ENCODE results near the gene ELF5. TPM values are rescaled to one million over a fixed set of nuclear protein-coding genes. Genes with fewer than 3 reads are reported as not detected.

The ELF5 gene
- total and polyA plus RNA-seq, 2 of the 13 experiments (the other 11 are each of a cell fraction or from before 2014, with no cell fraction given): 0.51 to 2.6 TPM

DNA sequence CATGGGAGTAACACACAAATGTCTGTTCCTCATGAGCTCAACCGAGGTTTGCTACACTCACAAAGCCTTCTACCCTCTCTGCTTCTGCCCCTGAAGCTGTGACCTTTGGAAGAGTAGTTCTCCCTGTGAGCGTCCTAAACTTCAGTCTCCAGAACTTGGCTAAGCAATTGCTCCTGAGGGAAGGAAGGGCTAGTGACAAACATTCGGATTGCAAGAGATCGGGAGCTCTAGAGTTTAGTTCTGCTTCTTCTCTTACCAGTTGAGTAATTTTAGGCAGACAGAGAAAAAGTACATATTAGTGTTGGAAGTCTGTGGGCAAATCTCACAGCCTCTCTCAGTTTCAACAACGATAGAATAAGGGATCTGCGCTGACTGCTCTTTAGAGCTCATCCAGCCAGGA is 27.3 kb upstream of the ELF5 start (continued):
- TF ChIP-seq, protein P1, sequence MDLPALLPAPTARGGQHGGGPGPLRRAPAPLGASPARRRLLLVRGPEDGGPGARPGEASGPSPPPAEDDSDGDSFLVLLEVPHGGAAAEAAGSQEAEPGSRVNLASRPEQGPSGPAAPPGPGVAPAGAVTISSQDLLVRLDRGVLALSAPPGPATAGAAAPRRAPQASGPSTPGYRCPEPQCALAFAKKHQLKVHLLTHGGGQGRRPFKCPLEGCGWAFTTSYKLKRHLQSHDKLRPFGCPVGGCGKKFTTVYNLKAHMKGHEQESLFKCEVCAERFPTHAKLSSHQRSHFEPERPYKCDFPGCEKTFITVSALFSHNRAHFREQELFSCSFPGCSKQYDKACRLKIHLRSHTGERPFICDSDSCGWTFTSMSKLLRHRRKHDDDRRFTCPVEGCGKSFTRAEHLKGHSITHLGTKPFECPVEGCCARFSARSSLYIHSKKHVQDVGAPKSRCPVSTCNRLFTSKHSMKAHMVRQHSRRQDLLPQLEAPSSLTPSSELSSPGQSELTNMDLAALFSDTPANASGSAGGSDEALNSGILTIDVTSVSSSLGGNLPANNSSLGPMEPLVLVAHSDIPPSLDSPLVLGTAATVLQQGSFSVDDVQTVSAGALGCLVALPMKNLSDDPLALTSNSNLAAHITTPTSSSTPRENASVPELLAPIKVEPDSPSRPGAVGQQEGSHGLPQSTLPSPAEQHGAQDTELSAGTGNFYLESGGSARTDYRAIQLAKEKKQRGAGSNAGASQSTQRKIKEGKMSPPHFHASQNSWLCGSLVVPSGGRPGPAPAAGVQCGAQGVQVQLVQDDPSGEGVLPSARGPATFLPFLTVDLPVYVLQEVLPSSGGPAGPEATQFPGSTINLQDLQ (CRISPR knock-in tag; IDR thresholded peaks at IDR 0.05): no peak
- TF ChIP-seq, protein P2, sequence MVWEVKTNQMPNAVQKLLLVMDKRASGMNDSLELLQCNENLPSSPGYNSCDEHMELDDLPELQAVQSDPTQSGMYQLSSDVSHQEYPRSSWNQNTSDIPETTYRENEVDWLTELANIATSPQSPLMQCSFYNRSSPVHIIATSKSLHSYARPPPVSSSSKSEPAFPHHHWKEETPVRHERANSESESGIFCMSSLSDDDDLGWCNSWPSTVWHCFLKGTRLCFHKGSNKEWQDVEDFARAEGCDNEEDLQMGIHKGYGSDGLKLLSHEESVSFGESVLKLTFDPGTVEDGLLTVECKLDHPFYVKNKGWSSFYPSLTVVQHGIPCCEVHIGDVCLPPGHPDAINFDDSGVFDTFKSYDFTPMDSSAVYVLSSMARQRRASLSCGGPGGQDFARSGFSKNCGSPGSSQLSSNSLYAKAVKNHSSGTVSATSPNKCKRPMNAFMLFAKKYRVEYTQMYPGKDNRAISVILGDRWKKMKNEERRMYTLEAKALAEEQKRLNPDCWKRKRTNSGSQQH (CRISPR knock-in tag; IDR thresholded peaks at IDR 0.05; ENCODE audit: low read depth): no peak
- no peak for TF ChIP-seq RELA (CRISPR knock-in tag; IDR thresholded peaks at IDR 0.05)

DNA sequence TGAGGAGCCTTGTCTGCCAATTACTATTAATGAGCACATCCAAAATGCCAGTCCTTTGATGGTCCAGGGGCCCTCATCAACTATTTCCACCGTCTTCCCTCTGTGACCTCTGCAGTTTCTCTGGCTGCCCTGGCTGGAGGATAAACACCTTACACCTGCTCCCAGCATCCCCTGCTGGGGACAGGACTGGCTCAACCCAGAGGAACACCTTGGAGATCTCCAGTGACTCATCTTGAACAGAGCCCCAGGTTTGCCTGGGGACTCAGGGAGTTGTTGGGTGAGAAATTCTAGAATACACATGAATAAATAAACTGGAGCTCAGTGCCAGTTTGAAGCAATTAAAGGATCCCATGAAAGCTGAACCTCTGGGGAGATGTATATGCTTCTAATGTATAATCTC is 24.0 kb upstream of the ELF5 start:
- Histone ChIP-seq H3K27ac (ENCODE audit: extremely low read length, insufficient read depth, low read length) (no peak overlapping the region), H3K4me1 (ENCODE audit: insufficient read depth, low read length) (peaks cover 11% of the 10 kb centered on the region; the same call in 1 of the 2 replicates), H2AFZ (ENCODE audit: low read length) (no peak overlapping the region), H3K4me3 (replicated peaks in 1 of 3; ENCODE audit: insufficient read depth in 1 of 3, low read depth in 2 of 3, low read length in 3 of 3) (no peak overlapping the region), H3K9me3 (ENCODE audit: low read length) (0 out of 2 replicates have a peak, but pooled peaks cover 6% of the 10 kb centered on the region), H3K27me3 (ENCODE audit: control insufficient read depth in 1 of 2, insufficient read depth in 2 of 2, low read length in 2 of 2) (peaks cover 0 to 10% of the 10 kb centered on the region in 2 experiments; a peak in 2 of 5 replicates), H3K9ac (ENCODE audit: insufficient read depth, low read depth, low read length) (no peak overlapping the region), H3K36me3 (replicated peaks in 1 of 2; ENCODE audit: control insufficient read depth in 1 of 2, insufficient read depth in 2 of 2, low read length in 2 of 2) (no peaks in the 10 kb centered on the region), H4K20me1 (ENCODE audit: insufficient read depth, low read length) (no peaks in the 10 kb centered on the region), H3K4me2 (ENCODE audit: low read depth, low read length) (no peak overlapping the region), H3K79me2 (ENCODE audit: insufficient read depth, low read length) (no peaks in the 10 kb centered on the region)
- CTCF ChIA-PET (ENCODE audit: low intra/inter-chr PET ratio, low total read pairs): no interaction called here
- ATAC-seq (no peak), FAIRE-seq (no peak), DNase-seq (ENCODE audit: low spot score) (no peak)
- POLR2A ChIA-PET: no interaction called here
- intact Hi-C loops (cut with micrococcal nuclease; ENCODE audit: unreplicated experiment) (no loop called here), in situ Hi-C loops (cut with HindIII; ENCODE audit: extremely low pct_ligation_motif_present, low pct_unique_long_range_greater_than_20kb) (no loop called here)
- 0% methylated on average over 1 of the region's 1 CpG for WGBS (ENCODE audit: low lambda C conversion rate)
- BruUV-seq (replicated peaks): no TSS peak
- no peak for TF ChIP-seq KDM6A (CRISPR knock-in tag; IDR thresholded peaks at IDR 0.05; ENCODE audit: low read depth)
- TF ChIP-seq ZNF616 (CRISPR knock-in tag; IDR thresholded peaks at IDR 0.05; ENCODE audit: low read depth): no peak
- TF ChIP-seq ZNF251 (CRISPR knock-in tag; IDR thresholded peaks at IDR 0.05): no peak
- TF ChIP-seq MAX (IDR thresholded peaks at IDR 0.05): no peak
- no peak for TF ChIP-seq RXRB (CRISPR knock-in tag; IDR thresholded peaks at IDR 0.05; ENCODE audit: borderline replicate concordance)
- no peak for TF ChIP-seq FOSL1 (CRISPR knock-in tag; IDR thresholded peaks at IDR 0.05; ENCODE audit: borderline replicate concordance)
- TF ChIP-seq RXRA (CRISPR knock-in tag; IDR thresholded peaks at IDR 0.05): no peak
- TF ChIP-seq DDIT3 (CRISPR knock-in tag; IDR thresholded peaks at IDR 0.05): no peak
- TF ChIP-seq, protein P3, sequence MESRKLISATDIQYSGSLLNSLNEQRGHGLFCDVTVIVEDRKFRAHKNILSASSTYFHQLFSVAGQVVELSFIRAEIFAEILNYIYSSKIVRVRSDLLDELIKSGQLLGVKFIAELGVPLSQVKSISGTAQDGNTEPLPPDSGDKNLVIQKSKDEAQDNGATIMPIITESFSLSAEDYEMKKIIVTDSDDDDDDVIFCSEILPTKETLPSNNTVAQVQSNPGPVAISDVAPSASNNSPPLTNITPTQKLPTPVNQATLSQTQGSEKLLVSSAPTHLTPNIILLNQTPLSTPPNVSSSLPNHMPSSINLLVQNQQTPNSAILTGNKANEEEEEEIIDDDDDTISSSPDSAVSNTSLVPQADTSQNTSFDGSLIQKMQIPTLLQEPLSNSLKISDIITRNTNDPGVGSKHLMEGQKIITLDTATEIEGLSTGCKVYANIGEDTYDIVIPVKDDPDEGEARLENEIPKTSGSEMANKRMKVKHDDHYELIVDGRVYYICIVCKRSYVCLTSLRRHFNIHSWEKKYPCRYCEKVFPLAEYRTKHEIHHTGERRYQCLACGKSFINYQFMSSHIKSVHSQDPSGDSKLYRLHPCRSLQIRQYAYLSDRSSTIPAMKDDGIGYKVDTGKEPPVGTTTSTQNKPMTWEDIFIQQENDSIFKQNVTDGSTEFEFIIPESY (CRISPR knock-in tag; IDR thresholded peaks at IDR 0.05): no peak
- no peak for TF ChIP-seq ZC3H4 (CRISPR knock-in tag; IDR thresholded peaks at IDR 0.05; ENCODE audit: borderline replicate concordance)
- no peak for TF ChIP-seq LCORL (IDR thresholded peaks at IDR 0.05)
- no peak for TF ChIP-seq LCORL (CRISPR knock-in tag; IDR thresholded peaks at IDR 0.05)
- no peak for TF ChIP-seq KLF13 (CRISPR knock-in tag; IDR thresholded peaks at IDR 0.05)
- TF ChIP-seq MXD1 (CRISPR knock-in tag; IDR thresholded peaks at IDR 0.05): no peak
- no peak for TF ChIP-seq CREB1 (IDR thresholded peaks at IDR 0.05)
- no peak for TF ChIP-seq CREB1 (CRISPR knock-in tag; IDR thresholded peaks at IDR 0.05)

All from HepG2 (cell line).